Testis (tissue), 2 donors: Measurements from ENCODE around the gene PRKCA.

Experiments
- POLR2A ChIP-seq: fragments of 450-650 bp; IDR thresholded peaks from one replicate; pipeline ENCODE4 v1.6.1; 2017; ENCODE audit warnings: antibody characterized with exemption, mild to moderate bottlenecking, moderate library complexity
- TF ChIP-seq, protein P1 (sequence below), 3 experiments: fragments of 450-650 bp in 2 of 3; fragments of 200-600 bp in 1 of 3; sonication (generic) in 1 of 3; IDR thresholded peaks; one replicate each; pipeline ENCODE4 v1.5.1; 2016 to 2019; ENCODE audit warnings: antibody characterized with exemption in 3 of 3, mild to moderate bottlenecking in 2 of 3, moderate library complexity in 1 of 3

DNA sequence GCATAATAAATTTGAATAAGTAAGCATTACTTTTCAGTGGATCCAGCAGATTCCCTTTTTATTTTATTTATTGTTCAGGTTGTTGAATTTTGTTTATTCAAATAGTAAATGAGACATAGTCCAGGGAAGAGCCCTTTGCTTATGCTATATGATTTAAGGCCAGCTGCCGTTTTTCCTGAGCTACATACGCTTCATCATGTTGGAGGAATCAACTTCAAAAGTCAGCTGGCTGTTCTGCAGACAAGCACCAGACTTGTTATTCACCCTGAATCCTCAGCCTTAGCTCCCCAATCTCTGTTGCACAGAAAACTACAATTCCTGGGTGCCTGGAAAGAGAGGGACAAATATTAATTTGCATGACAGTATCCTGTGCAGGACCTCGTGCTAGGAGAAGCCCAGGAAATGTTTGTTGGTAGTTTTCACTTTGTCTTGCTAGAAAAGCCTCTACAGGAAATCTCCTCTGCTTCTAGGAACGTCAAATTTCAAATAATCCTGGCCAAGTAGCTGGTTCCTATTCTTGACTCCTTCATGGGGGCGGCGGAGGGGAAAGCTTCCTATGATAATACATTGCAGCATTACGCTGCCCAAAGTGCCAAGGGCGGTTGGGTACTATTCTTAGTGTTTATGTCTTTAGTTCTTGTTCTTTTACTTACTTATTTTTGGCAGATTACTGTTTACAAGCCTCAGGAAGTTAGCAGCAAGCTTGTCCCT lies 101.6 kb downstream of the PRKCA start:
- TF ChIP-seq, protein P1, sequence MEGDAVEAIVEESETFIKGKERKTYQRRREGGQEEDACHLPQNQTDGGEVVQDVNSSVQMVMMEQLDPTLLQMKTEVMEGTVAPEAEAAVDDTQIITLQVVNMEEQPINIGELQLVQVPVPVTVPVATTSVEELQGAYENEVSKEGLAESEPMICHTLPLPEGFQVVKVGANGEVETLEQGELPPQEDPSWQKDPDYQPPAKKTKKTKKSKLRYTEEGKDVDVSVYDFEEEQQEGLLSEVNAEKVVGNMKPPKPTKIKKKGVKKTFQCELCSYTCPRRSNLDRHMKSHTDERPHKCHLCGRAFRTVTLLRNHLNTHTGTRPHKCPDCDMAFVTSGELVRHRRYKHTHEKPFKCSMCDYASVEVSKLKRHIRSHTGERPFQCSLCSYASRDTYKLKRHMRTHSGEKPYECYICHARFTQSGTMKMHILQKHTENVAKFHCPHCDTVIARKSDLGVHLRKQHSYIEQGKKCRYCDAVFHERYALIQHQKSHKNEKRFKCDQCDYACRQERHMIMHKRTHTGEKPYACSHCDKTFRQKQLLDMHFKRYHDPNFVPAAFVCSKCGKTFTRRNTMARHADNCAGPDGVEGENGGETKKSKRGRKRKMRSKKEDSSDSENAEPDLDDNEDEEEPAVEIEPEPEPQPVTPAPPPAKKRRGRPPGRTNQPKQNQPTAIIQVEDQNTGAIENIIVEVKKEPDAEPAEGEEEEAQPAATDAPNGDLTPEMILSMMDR (IDR thresholded peaks at IDR 0.05) = no peak
- no peak for TF ChIP-seq POLR2A
